ENCODE results near the gene UBE3D.
"Not testable (repeated sequence)": the region's sequence is repeated elsewhere in the genome, so short reads cannot be mapped to it uniquely, and the experiment has no call there.

UBE3D gene

GRCh38 chr6:82976179-82976578, 89.5 kb downstream of the UBE3D start:
- DNase-seq (ENCODE audit: low read depth): no peak

DNA sequence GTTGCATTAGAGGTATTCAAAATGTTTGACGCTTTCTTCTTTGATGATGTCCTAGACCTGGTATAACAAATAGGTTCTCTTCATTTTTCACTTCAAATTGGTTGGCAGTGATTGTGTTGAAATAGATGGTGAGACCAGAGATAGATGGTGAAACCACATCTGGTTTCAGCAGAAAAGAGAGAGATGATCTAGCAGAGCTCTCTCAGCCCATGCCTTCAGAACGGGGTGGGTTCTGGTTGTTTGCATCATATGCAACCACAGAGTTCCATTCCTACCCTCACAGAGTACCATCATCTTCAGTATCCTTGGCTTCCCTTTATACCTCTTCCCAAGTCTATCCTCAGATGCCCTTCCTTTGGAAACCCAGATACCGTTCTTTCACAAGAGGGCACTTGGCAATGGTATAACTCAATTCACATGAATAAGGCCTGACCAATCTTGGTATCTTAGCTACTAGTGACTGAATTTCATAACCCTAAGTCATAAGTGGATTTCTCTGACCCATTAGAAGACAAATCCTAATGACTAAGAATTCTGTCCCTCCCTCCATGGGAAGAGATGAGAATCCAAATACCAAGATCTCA, 93.7 kb downstream of the UBE3D start:
- DNase-seq (ENCODE audit: low read depth): no peak

DNA sequence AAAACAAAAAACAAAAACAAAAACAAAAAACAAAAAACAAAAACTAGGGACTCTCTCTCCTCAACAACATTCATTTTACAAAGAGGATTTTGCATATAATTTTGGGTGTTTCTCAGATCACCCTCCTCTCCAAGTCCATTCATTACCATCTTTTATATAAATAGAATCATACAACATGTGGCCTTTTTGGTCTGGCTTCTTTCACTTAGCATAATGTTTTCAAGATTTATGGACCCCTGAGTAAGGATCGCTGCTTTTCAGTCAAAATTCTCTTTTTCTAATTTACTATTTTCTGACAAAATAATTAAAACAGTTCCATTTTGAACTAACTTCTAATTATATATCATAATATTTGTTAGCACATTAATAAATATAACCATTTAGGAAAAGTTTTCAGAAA, 94.8 kb downstream of the UBE3D start:
- DNase-seq (ENCODE audit: low read depth): no peak

DNA sequence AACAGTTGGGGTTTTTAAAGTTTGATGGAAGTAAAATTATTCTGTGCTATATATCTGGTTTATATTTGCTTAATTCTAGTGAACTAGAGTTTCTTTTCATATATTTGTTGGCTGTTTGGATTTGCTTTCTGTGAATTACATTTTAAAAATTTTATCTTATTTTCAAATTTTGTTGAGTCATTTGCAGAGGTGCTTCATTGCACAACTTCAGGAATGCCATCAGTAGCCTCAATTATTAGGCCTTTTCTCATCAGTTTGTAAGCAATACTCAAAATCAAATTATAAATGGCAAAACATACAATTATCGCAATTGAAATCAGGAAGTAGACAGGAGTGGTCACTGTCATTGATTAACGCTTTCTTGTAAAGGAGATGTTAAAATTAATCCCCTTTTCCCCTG, 96.9 kb downstream of the UBE3D start:
- DNase-seq (ENCODE audit: low read depth): no peak

DNA sequence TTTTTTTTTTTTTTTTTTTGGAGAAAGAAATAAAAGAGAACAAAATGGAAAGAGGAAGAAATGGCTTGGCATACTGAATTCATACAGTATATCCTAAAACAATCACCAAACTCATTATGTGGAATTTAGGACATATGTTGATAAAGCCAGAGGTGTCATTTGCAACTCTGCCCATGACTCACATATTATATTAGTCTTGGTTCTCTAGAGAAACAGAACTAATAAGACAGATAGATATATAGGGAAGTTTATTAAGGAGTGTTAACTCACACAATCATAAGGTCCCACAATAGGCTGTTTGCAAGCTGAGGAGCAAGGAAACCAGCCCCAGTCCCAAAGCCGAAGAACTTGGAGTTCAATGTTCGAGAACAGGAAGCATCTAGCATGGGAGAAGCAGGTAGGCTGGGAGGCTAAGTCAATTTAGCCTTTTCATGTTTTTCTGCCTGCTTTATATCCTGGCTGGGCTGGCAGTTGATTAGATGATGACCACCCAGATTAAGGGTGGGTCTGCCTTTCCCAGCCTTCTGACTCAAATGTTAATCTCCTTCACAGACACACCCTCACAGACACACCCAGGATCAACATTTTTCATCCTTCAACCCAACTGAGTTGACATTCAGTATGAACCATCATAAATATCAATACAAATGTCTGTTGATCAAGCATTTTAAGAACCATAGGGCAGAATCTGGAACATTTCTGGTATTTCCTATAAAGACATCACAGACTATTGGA, 102.3 kb downstream of the UBE3D start:
- no peak for DNase-seq (ENCODE audit: low read depth)

DNA sequence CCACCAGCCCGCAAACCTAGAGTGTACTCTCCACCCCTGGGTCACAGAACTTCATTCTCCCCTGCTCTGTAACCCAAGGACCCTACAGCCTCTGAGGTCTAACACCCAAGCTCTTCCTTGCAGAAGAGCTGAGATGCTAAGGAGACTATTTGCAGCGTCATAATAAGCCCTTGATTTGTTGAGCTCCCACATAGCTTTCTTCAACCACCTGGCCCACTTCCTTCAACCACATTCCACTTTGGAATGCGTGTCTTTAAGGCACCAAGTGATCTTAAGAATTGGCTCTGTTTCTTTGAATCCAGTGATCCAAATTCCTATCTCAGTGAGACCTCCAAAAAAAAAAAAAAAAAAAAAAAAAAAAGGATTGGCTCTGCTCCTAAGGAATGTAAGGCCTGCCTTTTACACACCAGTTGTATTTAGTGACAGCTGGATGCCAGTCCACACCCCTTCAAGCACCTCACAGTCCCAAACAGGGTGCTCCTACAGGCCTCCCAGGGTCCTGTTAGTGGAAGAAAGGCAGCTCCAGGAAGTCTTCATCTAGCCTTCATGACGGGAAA, 106.2 kb downstream of the UBE3D start:
- no peak for DNase-seq (ENCODE audit: low read depth)

DNA sequence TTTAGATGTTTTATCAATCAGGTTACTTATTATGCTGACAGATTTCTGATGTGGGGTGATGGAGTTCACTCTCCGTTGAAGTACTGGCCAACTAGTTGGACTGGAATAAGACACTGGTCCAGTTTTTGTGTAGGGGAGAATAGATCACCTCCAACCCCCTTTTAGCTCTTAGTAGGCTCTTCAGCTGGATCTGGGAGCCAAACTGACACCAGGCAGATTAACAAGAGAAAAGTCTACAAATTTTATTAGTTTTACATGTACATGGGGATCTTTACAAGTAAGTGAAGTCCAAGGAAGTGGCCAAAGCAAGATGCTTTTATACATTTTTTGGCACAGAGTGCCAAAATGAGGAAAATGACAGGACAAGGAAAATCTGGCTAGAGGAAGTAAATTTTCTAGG, 107.1 kb downstream of the UBE3D start:
- DNase-seq (ENCODE audit: low read depth): no peak

DNA sequence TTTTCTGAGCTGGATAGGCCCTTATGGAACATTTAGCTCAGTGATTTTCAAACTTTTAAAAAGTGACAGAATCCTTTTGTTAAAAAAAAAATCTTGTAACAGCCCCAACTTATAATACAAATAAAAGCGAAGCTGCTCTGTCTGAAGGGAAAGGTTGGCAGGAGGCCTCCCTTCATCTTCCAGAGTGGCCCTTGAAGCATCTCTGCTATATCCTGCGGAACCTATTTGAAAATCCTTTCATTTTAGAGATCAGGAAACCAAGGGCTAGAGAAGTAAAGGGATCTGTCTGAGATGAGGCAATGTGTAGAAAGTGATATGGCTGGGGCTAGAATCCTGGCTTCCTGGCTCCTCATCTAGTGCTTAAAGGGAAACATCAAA, 107.8 kb downstream of the UBE3D start:
- no peak for DNase-seq (ENCODE audit: low read depth)

- no peak for DNase-seq (ENCODE audit: low read depth)
Measured at GRCh38 chr6:82957171-82957867, 108.3 kb downstream of the UBE3D start.

- DNase-seq (ENCODE audit: low read depth): no peak
Measured at GRCh38 chr6:82955841-82956240, 109.8 kb downstream of the UBE3D start.

DNA sequence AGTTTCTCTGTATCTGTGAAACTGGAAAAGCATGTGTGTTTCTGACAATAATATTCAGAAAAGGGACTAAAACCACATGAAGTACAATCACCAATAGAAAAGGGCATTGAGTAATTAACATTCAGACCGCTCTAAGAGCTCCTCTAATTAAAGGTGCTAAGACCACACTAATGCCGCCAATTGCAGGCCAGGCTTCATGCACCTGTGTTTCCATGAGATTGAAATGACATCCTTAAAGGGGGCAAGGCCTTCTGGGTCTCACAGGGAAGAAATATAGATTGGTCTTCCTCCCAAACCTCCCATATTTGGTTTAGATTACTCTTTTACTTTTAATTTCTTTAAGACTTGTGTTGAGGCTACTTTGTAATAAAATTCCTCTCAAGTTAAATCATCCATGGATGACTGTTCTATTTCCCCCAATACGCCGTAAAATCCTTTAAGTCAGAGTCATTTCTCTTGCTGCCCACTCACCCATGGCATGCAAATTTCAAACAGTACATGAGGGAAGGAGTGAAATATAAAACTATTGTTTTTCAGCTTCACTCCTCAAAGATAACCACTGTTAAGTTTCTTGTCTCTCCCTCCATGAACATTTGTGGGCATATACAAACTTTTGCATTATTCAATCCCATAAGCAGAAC, 110.6 kb downstream of the UBE3D start:
- DNase-seq (ENCODE audit: low read depth): no peak

DNA sequence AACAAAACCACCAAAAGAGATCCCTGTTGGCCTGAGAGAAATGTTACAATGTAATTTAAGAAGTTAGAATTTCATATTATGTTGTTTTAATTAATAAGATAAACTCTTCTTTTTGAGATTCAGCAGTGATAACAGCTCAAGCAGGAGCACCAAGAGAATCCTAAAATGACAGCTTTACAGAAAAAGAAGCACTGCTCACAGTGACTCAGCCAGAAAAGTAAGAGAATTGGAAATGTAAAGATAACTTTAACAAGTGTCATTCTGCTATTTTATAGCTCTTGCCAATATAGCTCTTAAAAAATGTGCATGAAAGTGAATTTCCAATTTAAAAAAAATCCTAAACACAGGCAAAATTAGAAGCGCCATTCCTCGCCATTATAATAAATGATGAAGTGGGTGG, 111.3 kb downstream of the UBE3D start:
- no peak for DNase-seq (ENCODE audit: low read depth)

DNA sequence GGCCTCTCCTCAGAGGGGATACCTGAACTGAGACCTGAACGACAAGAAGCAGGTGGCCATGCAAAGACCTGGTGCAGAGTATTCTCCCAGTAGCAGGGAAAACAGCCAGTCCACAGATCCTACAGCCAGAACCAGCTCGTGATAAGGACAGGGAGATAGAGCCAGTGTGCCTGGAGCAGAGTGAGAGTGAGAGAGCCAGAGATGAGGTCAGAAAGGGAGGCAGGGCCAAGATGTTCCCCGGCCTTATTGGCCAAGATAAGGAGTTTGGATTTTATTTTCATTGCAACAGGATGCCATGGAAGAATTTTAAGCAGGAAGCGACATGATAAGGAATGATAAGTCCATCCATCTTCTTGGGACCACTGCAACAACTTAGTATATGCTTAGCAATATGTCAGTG, 111.8 kb downstream of the UBE3D start:
- DNase-seq (ENCODE audit: low read depth): no peak

- DNase-seq (ENCODE audit: low read depth): no peak
Measured at GRCh38 chr6:82951935-82952334, 113.7 kb downstream of the UBE3D start.

- no peak for DNase-seq (ENCODE audit: low read depth)
Measured at GRCh38 chr6:82951389-82951788, 114.3 kb downstream of the UBE3D start.

GRCh38 chr6:82930915-82931314, 134.7 kb downstream of the UBE3D start:
- not testable (repeated sequence) for DNase-seq (ENCODE audit: low read depth)

DNA sequence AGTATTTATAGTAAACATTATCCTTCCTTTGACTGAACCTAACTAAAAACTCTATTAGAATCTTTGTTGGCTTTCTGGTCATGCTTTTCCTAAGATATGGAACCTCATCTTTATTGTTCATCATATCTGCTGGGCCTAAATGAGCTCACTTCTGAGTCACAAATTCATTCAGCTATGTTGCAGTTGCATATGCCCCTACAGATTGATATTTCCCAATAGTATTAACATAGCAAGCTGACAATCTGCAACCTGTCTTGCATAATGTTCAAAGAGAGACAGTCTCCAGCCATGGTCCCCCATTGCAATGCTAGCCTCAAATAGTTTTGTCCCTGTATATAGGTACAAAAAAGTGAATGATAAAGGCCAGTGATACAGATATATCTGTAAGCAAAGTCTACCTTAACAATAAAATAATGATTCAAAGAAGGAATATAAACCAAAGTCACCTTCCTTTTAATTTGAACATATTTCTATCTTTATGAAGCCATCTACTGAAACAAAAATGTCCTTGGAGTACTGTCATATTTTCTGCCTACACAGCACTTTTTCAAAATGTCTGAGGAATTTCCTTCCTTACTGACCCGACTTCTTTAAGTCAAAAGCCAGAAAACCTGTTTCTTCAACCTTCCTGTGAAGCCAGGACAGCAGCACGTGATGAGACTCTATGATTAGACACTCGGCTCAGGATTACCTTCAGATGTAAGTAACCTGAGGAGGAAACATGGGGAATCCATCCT, 140.7 kb downstream of the UBE3D start:
- no peak for DNase-seq (ENCODE audit: low read depth)

DNA sequence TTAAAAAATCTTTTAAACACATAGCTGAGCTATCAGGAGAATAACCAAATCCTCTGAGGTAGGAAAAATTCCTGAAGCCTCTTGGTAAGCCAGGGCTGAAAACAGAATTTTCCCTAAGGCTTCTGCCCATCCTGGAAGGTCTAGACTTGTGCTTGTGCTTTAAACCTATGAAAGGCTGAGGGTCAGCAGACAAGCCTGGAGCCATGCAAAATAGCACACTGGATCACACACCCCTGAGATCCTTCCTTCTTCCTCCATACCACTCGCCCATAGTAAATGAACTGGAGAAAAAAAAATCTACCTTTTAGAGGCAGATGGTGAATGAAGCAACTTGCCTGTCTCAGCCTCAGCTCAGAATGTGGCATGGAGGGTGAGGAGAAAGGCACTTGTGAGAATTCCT, 144.4 kb downstream of the UBE3D start:
- DNase-seq (ENCODE audit: low read depth): no peak

DNA sequence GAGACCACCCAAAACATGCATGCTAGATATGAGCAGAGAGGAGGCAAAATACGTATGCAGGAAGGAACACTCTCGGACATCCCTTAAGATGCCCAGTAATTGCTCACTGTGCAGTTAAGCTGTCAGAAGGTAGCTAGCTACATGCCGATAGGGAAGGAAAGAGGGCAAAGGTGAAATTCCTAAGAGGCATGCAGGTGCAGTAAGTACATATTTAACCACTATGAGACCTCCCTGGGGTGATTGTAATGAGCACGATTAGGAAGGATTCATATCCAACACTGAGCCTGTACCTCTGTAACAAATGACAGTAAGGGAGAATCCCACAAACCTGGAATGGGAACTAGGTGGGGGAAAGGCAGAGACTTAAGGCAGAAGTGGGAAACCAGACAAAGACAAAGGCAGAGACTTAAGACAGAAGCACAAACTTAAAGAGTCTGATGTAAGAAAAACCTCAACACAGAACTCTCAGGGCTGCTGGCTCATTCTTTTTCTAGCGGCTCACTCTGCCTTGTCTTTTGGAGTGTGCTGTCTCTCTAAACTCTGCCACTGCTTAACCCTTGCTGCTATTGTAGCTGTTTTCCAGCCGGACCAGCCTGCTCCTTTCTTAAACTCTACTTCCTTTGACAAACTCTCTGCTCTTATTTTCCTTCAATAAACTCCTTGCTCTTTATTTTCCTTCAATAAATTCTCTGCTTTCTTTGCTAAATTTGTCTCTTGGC, 148.1 kb downstream of the UBE3D start:
- no peak for DNase-seq (ENCODE audit: low read depth)

DNA sequence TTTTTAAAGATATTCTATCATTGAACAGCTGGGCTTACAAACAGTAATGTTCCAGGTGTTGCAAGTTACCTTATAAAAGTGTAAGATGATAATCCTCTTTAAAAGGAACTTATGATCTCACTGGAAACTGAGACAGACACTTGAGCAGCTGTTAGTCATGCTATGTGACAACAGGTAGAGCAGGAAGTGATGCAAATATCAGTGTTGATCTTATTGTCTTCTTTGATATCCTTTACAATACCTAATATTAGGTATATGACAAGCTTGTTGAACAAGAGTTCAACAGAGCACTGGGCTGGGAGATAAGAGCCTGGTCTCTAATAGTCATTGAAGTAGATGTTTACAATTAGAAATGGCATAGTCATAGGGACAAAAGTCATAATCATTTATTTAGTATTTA, 150.0 kb downstream of the UBE3D start:
- DNase-seq (ENCODE audit: low read depth): no peak

- no peak for DNase-seq (ENCODE audit: low read depth)
Measured at GRCh38 chr6:82914511-82914910, 151.1 kb downstream of the UBE3D start.

All from activated T-cell treated with anti-CD3 and anti-CD28 coated beads for 1 hour (primary cell).